ENCODE results near the gene BLVRB.

GRCh38 chr19:40423938-40424337 is 41.6 kb downstream of the BLVRB start:
- no peak for TF ChIP-seq YY1 (IDR thresholded peaks at IDR 0.05; ENCODE audit: insufficient read depth, insufficient read length)
- TF ChIP-seq ZNF274 (IDR thresholded peaks at IDR 0.05; ENCODE audit: low read depth, low read length), result no peak
- TF ChIP-seq SUZ12 (IDR thresholded peaks at IDR 0.05; ENCODE audit: extremely low read depth, insufficient read depth, insufficient read length), result no peak

Data from NT2/D1 (cell line).